ENCODE results near the gene MYL4. TPM values are rescaled to one million over a fixed set of nuclear protein-coding genes. Genes with fewer than 3 reads are reported as not detected.
"Not testable (repeated sequence)": the region's sequence is repeated elsewhere in the genome, so short reads cannot be mapped to it uniquely, and the experiment has no call there.

The MYL4 gene
- total RNA-seq, 4 donors from 2014 or later: 1.5 TPM; not detected in 3

GRCh38 chr17:47267354-47267828 is 58.2 kb downstream of the MYL4 start:
- peaks cover 0 to 35% (median 9%) of the 10 kb centered on the region in 4 donors for H3K4me1 ChIP-seq

DNA sequence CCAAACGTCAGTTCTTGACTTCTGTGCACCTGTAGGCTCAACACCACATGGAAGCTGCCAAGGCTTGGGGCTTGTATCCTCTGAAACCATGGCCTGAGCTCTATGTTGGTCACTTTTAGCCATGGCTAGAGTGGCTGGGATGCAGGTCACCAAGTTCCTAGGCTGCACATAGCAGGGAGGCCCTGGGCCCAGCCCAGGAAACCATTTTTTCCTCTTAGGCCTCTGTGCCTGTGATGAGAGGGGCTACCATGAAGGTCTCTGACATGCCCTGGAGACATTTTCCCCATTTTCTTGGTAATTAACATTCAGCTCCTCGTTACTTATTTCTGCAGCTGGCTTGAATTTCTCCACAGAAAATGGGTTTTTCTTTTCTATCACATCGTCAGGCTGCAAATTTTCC is 59.8 kb downstream of the MYL4 start:
- H3K36me3 ChIP-seq; H3K9me3 ChIP-seq; H3K27me3 ChIP-seq; H3K27ac ChIP-seq; DNase-seq (ENCODE audit: low spot score in 2 of 2); H3K4me3 ChIP-seq: not testable (repeated sequence)
- peaks cover 0 to 35% (median 9%) of the 10 kb centered on the region in 4 donors for H3K4me1 ChIP-seq
- 92% methylated on average over 3 of the region's 3 CpGs for WGBS, 2 donors

More at GRCh38 chr17:47267354-47267828, 58.2 kb downstream of the MYL4 start:
- no peak overlapping the region for H3K4me3 ChIP-seq
- no peaks in the 10 kb centered on the region for H3K27me3 ChIP-seq
- H3K9me3 ChIP-seq: no peaks in the 10 kb centered on the region
- peak overlapping the region in 1 of 4 donors; percentile 30 for H3K27ac ChIP-seq
- no peaks in the 10 kb centered on the region for H3K36me3 ChIP-seq
- TF ChIP-seq CTCF (IDR thresholded peaks at IDR 0.05) (no peak), EP300 (IDR thresholded peaks at IDR 0.05) (no peak), POLR2A (IDR thresholded peaks at IDR 0.05) (no peak)
- WGBS, 2 donors: 11 to 30% methylated on average over 1 of the region's 1 CpG
- DNase-seq (ENCODE audit: low spot score in 2 of 2): no peak

- not testable (repeated sequence) for H3K4me3 ChIP-seq; H3K27ac ChIP-seq; H3K9me3 ChIP-seq; H3K27me3 ChIP-seq; H3K36me3 ChIP-seq; DNase-seq (ENCODE audit: low spot score in 2 of 2)
- peaks cover 0 to 41% (median 12%) of the 10 kb centered on the region in 4 donors for H3K4me1 ChIP-seq
These were observed 60.6 kb downstream of the MYL4 start for GRCh38 chr17:47269561-47270280.

DNA sequence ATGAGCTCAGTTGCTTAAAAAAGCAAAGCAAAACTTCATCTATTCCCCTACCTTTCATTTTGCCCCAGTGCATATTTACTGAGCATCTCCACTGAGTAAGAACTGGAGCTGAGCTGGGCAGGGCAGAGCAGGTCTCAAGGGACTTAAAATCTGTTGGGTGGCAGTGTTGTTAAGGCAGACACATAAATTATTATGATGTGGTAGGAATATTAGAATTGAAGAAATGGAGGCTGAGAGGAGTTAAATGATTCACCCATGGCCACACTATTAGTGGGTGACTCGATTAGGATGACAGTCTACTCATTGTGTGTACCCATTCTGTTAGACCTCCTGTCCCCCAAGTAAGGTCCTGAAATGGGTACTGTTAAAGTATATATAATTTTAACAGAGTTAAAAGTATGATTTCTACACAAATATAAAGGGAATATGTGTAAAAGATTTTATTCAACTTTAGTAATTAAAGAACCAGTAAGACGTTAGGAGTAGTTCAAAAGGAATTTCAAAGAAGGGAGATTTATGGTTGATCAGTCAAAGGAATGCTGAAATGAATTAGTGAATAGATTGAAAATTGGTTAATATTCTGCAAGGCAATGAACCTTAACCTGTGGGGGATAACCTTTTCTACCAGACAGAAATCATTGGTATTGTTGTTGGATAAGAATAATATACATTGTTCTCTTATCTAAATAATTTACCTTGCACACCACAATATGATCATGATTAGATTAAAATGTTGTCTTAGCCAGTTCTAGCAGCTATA is 62.0 kb downstream of the MYL4 start:
- TF ChIP-seq CTCF (IDR thresholded peaks at IDR 0.05): no peak
- no peak for TF ChIP-seq POLR2A (IDR thresholded peaks at IDR 0.05)
- TF ChIP-seq EP300 (IDR thresholded peaks at IDR 0.05): no peak
- no peak for DNase-seq (ENCODE audit: low spot score in 2 of 2)
- Histone ChIP-seq H3K4me1 (peaks cover 0 to 50% (median 24%) of the 10 kb centered on the region in 4 donors), H3K9me3 (no peaks in the 10 kb centered on the region), H3K36me3 (no peaks in the 10 kb centered on the region), H3K27ac (no peak overlapping the region), H3K27me3 (no peaks in the 10 kb centered on the region), H3K4me3 (no peak overlapping the region)
- WGBS, 2 donors: 63 to 69% methylated on average over 2 of the region's 2 CpGs

DNA sequence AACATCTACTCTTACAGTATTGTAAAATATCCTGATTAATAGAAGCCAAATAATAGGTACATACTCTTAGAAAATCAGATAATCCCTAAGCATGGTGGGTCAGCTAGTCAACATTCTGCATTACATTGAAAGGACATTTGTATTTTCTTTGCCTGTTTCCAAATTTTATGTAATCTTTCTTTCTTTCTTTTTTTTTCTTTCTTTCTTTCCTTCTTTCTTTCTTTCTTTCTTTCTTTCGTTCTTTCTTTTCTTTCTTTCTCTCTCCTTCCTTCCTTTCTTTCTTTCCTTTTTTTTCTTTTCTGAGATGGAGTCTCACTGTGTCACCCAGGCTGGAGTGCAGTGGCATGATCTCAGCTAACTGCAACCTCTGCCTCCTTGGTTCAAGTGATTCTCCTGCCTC is 63.3 kb downstream of the MYL4 start:
- Histone ChIP-seq H3K27ac (no peak overlapping the region), H3K27me3 (no peaks in the 10 kb centered on the region), H3K4me3 (no peak overlapping the region), H3K9me3 (no peaks in the 10 kb centered on the region), H3K4me1 (peaks cover 0 to 50% (median 32%) of the 10 kb centered on the region in 4 donors), H3K36me3 (no peaks in the 10 kb centered on the region)
- TF ChIP-seq CTCF (IDR thresholded peaks at IDR 0.05): no peak
- TF ChIP-seq POLR2A (IDR thresholded peaks at IDR 0.05): no peak
- TF ChIP-seq EP300 (IDR thresholded peaks at IDR 0.05): no peak
- WGBS, 2 donors: 68 to 86% methylated on average over 1 of the region's 1 CpG
- no peak for DNase-seq (ENCODE audit: low spot score in 2 of 2)

DNA sequence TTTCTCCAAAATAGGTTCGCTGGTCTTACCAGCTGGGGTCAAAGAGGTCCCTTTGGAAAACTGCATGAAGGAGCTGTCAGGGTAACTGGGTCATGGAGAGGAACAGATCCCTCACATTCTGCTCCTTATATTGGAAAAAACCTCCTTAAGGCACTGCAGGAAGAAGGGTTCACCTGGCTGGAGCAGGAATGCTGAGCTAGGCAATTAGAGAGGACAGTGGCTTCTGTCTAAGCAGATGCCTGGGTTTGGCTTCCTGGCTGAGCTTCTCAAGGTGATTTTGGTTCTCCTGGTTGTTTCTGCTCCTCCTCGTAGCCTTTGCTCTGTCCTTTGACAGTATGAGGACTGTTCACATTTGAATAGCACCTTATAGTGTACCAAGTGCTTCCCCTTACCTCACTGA is 64.1 kb downstream of the MYL4 start:
- no peak for DNase-seq (ENCODE audit: low spot score in 2 of 2)
- H3K36me3 ChIP-seq: no peaks in the 10 kb centered on the region
- no peaks in the 10 kb centered on the region for H3K9me3 ChIP-seq
- 74 to 78% methylated on average over 2 of the region's 2 CpGs for WGBS, 2 donors
- H3K27ac ChIP-seq: no peak overlapping the region
- H3K27me3 ChIP-seq: no peaks in the 10 kb centered on the region
- H3K4me1 ChIP-seq: peaks cover 0 to 50% (median 34%) of the 10 kb centered on the region in 4 donors
- H3K4me3 ChIP-seq: no peak overlapping the region
- TF ChIP-seq EP300 (IDR thresholded peaks at IDR 0.05) (no peak), CTCF (IDR thresholded peaks at IDR 0.05) (no peak), POLR2A (IDR thresholded peaks at IDR 0.05) (no peak)
